PC-9 (cell line): ENCODE data around the gene TTC17. TPM values are rescaled to one million over a fixed set of nuclear protein-coding genes. Genes with fewer than 3 reads are reported as not detected.

Experiments used
- BruUV-seq: library from RNA; stranded (reverse); fragments of 400-500 nt; replicated peaks from 2 replicates; lab custom pipeline; 2021; lab: Mats Ljungman, UMichigan
- CTCF ChIA-PET: fragments of 300-600 bp; sonication (Branson Sonifier 250); formaldehyde crosslinking; loops from one replicate; lab custom pipeline; 2022; ENCODE audit warnings: antibody characterized with exemption; lab: Charles Lee
- POLR2A ChIA-PET: fragments of 300-600 bp; sonication (Branson Sonifier 250); formaldehyde crosslinking; loops from one replicate; lab custom pipeline; 2022; ENCODE audit warnings: antibody characterized with exemption; ENCODE audit not compliant: unreplicated experiment; lab: Charles Lee
- DNase-seq, 2 experiments: peaks; one replicate each; pipeline versions ENCODE4 v3.0.0 to v3.0.0-alpha.2; 2015 to 2022; ENCODE audit warnings: mixed read lengths in 1 of 2
- H2AFZ ChIP-seq: fragments of 200-600 bp; sonication (generic); 2 replicates; pipeline ENCODE4 v1.8.1; 2017; ENCODE audit warnings: antibody characterized with exemption
- H3F3A ChIP-seq: fragments of 200-600 bp; sonication (generic); 2 replicates; pipeline ENCODE4 v1.8.1; 2017; ENCODE audit warnings: antibody characterized with exemption, mild to moderate bottlenecking, low read depth; ENCODE audit not compliant: insufficient read depth
- H3K27ac ChIP-seq: fragments of 200-600 bp; sonication (generic); 2 replicates; pipeline ENCODE4 v1.6.1; 2016; ENCODE audit warnings: mixed run types
- H3K27me3 ChIP-seq: fragments of 200-600 bp; sonication (generic); 2 replicates; pipeline ENCODE4 v1.6.1; 2016; ENCODE audit warnings: low read depth, mixed run types; ENCODE audit not compliant: insufficient read depth
- H3K36me3 ChIP-seq: fragments of 200-600 bp; sonication (generic); 2 replicates; pipeline ENCODE4 v1.6.1; 2016; ENCODE audit warnings: low read depth, mixed run types
- H3K4me1 ChIP-seq: fragments of 200-600 bp; sonication (generic); replicated peaks from 2 replicates; pipeline ENCODE4 v1.6.1; 2016; ENCODE audit warnings: mixed run types; ENCODE audit not compliant: insufficient read depth
- H3K4me2 ChIP-seq: fragments of 200-600 bp; sonication (generic); 2 replicates; pipeline ENCODE4 v1.6.1; 2017; ENCODE audit warnings: mixed run types
- H3K4me3 ChIP-seq: fragments of 200-600 bp; sonication (generic); 2 replicates; pipeline ENCODE4 v1.6.1; 2016; ENCODE audit warnings: mixed run types
- H3K79me2 ChIP-seq: fragments of 200-600 bp; sonication (generic); 2 replicates; pipeline ENCODE4 v1.6.1; 2017; ENCODE audit warnings: low read depth, mixed run types
- H3K9me2 ChIP-seq: fragments of 200-600 bp; sonication (generic); 2 replicates; pipeline ENCODE4 v1.8.1; 2017; ENCODE audit warnings: mild to moderate bottlenecking; ENCODE audit not compliant: insufficient read depth
- H3K9me3 ChIP-seq: fragments of 200-600 bp; sonication (generic); 2 replicates; pipeline ENCODE4 v1.8.1; 2016; ENCODE audit warnings: low read depth; ENCODE audit not compliant: insufficient read depth
- H4K20me1 ChIP-seq: fragments of 200-600 bp; sonication (generic); 2 replicates; pipeline ENCODE4 v1.8.1; 2017; ENCODE audit not compliant: insufficient read depth
- EZH2 ChIP-seq: fragments of 200-600 bp; sonication (generic); IDR thresholded peaks from 2 replicates; pipeline ENCODE4 v1.8.0; 2017; ENCODE audit warnings: antibody characterized with exemption, low read depth
- intact Hi-C: fragments of 100-400 bp; cut with micrococcal nuclease; formaldehyde crosslinking; loops from one replicate; pipeline ENCODE4 v1.10.0; 2022; ENCODE audit not compliant: unreplicated experiment
- total RNA-seq: library from RNA; stranded (reverse); gene quantifications from 2 replicates; pipeline ENCODE4 v1.2.3, GENCODE V29; 2021
- TF ChIP-seq, protein P1 (sequence below): fragments of 200-600 bp; sonication (generic); conservative IDR thresholded peaks from 2 replicates; pipeline ENCODE4 v1.6.1; 2017; ENCODE audit warnings: mixed run types, antibody characterized with exemption, mild to moderate bottlenecking, moderate library complexity

TTC17 gene
- total RNA-seq, 1 experiment from 2014 or later = 81.0 TPM

- ChIA-PET POLR2A (no interaction called here), CTCF (no interaction called here)
- H3K79me2 ChIP-seq = peaks cover 80% of the 10 kb centered on the region
- intact Hi-C loops = no loop called here
- no peak overlapping the region for H3K27ac ChIP-seq
- peaks cover 22% of the 10 kb centered on the region for H3K4me1 ChIP-seq
- H3K9me2 ChIP-seq = no peaks in the 10 kb centered on the region
- no peaks in the 10 kb centered on the region for H3K9me3 ChIP-seq
- H3K4me2 ChIP-seq = no peak overlapping the region
- TF ChIP-seq EZH2 = no peak
- TF ChIP-seq, protein P1, sequence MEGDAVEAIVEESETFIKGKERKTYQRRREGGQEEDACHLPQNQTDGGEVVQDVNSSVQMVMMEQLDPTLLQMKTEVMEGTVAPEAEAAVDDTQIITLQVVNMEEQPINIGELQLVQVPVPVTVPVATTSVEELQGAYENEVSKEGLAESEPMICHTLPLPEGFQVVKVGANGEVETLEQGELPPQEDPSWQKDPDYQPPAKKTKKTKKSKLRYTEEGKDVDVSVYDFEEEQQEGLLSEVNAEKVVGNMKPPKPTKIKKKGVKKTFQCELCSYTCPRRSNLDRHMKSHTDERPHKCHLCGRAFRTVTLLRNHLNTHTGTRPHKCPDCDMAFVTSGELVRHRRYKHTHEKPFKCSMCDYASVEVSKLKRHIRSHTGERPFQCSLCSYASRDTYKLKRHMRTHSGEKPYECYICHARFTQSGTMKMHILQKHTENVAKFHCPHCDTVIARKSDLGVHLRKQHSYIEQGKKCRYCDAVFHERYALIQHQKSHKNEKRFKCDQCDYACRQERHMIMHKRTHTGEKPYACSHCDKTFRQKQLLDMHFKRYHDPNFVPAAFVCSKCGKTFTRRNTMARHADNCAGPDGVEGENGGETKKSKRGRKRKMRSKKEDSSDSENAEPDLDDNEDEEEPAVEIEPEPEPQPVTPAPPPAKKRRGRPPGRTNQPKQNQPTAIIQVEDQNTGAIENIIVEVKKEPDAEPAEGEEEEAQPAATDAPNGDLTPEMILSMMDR = no peak
- no TSS peak for BruUV-seq
- H3K36me3 ChIP-seq = peaks cover 36% of the 10 kb centered on the region
- no peak overlapping the region for H2AFZ ChIP-seq
- peaks cover 8% of the 10 kb centered on the region; the same call in 1 of the 2 replicates for H3F3A ChIP-seq
- no peaks in the 10 kb centered on the region for H3K27me3 ChIP-seq
- peaks cover 76% of the 10 kb centered on the region for H4K20me1 ChIP-seq
- no peak overlapping the region for H3K4me3 ChIP-seq
- no peak for DNase-seq
These were observed 42.8 kb upstream of the TTC17 start for GRCh38 chr11:43315966-43316365.

- Histone ChIP-seq H3K9me2 (no peaks in the 10 kb centered on the region), H4K20me1 (peaks cover 76% of the 10 kb centered on the region), H3K27ac (no peak overlapping the region), H3K4me3 (no peak overlapping the region), H3K4me2 (no peak overlapping the region), H3F3A (peaks cover 8% of the 10 kb centered on the region; the same call in 1 of the 2 replicates), H3K79me2 (peaks cover 80% of the 10 kb centered on the region), H3K27me3 (no peaks in the 10 kb centered on the region), H3K36me3 (peaks cover 41% of the 10 kb centered on the region), H2AFZ (no peak overlapping the region), H3K4me1 (peaks cover 22% of the 10 kb centered on the region), H3K9me3 (no peaks in the 10 kb centered on the region)
- ChIA-PET POLR2A (no interaction called here), CTCF (no interaction called here)
- no peak for DNase-seq
- intact Hi-C loops = no loop called here
- no peak for TF ChIP-seq EZH2
- TF ChIP-seq, protein P1 = no peak
- BruUV-seq = no TSS peak
These were observed 42.3 kb upstream of the TTC17 start for GRCh38 chr11:43316451-43316850.

DNA sequence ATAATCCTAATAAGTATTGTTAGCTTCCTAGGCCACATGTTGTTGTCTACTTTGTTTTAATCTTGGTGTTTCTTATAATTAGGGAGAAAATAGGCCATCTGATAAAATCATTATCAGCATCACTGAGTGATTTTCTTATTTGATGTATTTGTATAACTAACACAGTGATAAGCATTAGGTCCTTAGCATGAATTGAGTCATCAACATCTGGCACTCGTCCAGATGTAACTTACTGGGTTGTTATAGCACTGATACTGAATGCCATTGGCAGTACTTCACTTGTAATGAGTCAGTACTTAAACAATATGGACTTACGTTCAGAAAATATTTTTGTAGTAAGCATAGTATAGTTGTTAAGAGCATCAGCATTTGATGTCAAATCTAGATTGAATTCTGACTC, 30.7 kb upstream of the TTC17 start:
- Histone ChIP-seq H3K9me2 (no peaks in the 10 kb centered on the region), H3K36me3 (peaks cover 82% of the 10 kb centered on the region), H3F3A (no peaks in the 10 kb centered on the region), H3K9me3 (no peaks in the 10 kb centered on the region), H4K20me1 (peaks cover 13% of the 10 kb centered on the region), H3K79me2 (no peaks in the 10 kb centered on the region), H3K4me3 (no peak overlapping the region), H3K27ac (no peak overlapping the region), H3K4me1 (no peaks in the 10 kb centered on the region), H2AFZ (no peak overlapping the region), H3K4me2 (no peak overlapping the region), H3K27me3 (no peaks in the 10 kb centered on the region)
- ChIA-PET POLR2A (no interaction called here), CTCF (no interaction called here)
- BruUV-seq = no TSS peak
- TF ChIP-seq, protein P1 = no peak
- no peak for TF ChIP-seq EZH2
- intact Hi-C loops = no loop called here
- DNase-seq = peak in 1 of 2 experiments; percentile 71
